ENCODE data around the gene KPNA3. TPM values are rescaled to one million over a fixed set of nuclear protein-coding genes. Genes with fewer than 3 reads are reported as not detected.

KPNA3 gene
- total RNA-seq, 1 experiment from 2014 or later: 49.7 TPM

DNA sequence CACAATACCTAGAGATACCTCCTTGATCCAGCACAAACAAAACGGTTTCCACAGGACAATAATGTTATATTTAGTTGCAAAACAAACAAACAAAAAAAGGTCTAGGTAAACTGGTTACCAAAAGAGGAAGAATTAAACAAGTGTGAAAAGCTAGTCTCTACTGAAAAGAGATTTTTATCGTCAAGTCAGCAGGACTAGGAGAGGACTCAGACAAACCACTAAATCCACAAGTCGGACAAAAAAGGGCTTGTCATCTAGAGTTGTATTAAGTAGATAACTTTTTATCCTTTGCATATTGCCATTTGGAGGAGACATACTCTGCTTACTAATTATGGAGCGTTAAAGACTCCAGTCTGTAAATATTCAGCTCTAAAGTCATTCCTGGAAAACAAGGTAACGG lies 9.9 kb upstream of the KPNA3 start:
- Histone ChIP-seq H2AK5ac (ENCODE audit: insufficient read length, low read length) (no peak overlapping the region), H3K56ac (ENCODE audit: insufficient read length, low read depth, low read length) (no peak overlapping the region), H3K9me3 (ENCODE audit: control insufficient read depth, low read depth, low read length) (no peaks in the 10 kb centered on the region), H3K18ac (ENCODE audit: insufficient read length, low read depth, low read length) (no peak overlapping the region), H3K27ac (ENCODE audit: insufficient read length, low read depth, low read length) (no peak overlapping the region), H3K4me1 (ENCODE audit: insufficient read depth, low read length) (no peaks in the 10 kb centered on the region), H3T11ph (ENCODE audit: low read length) (no peak overlapping the region), H2BK15ac (ENCODE audit: low read depth, low read length) (no peak overlapping the region), H3K79me2 (ENCODE audit: insufficient read depth, low read length) (no peaks in the 10 kb centered on the region), H2BK120ac (ENCODE audit: low read depth, low read length, poor library complexity, severe bottlenecking) (no peak overlapping the region), H2BK20ac (ENCODE audit: low read depth, low read length, poor library complexity, severe bottlenecking) (no peak overlapping the region), H3K9ac (ENCODE audit: extremely low read depth, insufficient read length, low read length) (no peak overlapping the region), H3K79me1 (ENCODE audit: insufficient read depth, low read depth, low read length, poor library complexity, severe bottlenecking) (no peaks in the 10 kb centered on the region), H3K23ac (ENCODE audit: insufficient read length, low read depth, low read length) (no peak overlapping the region), H4K91ac (ENCODE audit: insufficient read length, low read depth, low read length) (no peak overlapping the region), H4K5ac (ENCODE audit: insufficient read length, low read depth, low read length) (no peak overlapping the region), H3K14ac (ENCODE audit: insufficient read depth, low read length) (no peak overlapping the region), H2BK5ac (ENCODE audit: insufficient read length, low read length) (no peak overlapping the region), H3K4me2 (ENCODE audit: insufficient read depth, insufficient read length, low read length) (no peak overlapping the region), H3K4ac (ENCODE audit: low read depth, low read length) (no peak overlapping the region), H3K27me3 (ENCODE audit: insufficient read depth, low read length) (no peaks in the 10 kb centered on the region), H4K8ac (replicated peaks; ENCODE audit: insufficient read length, low read depth, low read length) (no peak overlapping the region), H3K23me2 (ENCODE audit: insufficient read length, low read depth, low read length, poor library complexity, severe bottlenecking) (no peaks in the 10 kb centered on the region), H2AFZ (ENCODE audit: low read length) (no peak overlapping the region), H2BK12ac (ENCODE audit: insufficient read length, low read depth, low read length) (no peak overlapping the region), H4K20me1 (ENCODE audit: control insufficient read depth, insufficient read depth, insufficient read length) (no peaks in the 10 kb centered on the region)
- Mint-ChIP-seq H3K4me3 (no peak overlapping the region), H3K27ac (no peak overlapping the region), H3K4me1 (no peaks in the 10 kb centered on the region), H3K27me3 (ENCODE audit: low read depth) (no peaks in the 10 kb centered on the region), H3K36me3 (ENCODE audit: insufficient read depth in 1 of 3, low read depth in 3 of 3) (no peaks in the 10 kb centered on the region), H3K9me3 (peaks cover 2% of the 10 kb centered on the region in 2 experiments; a peak in 3 of 5 replicates)
- DNase-seq: no peak
- WGBS (ENCODE audit: extremely low coverage, insufficient read length, low lambda C conversion rate): no CpG with 5 or more reads among the region's 5 CpGs
- TF ChIP-seq CTCF (conservative IDR thresholded peaks at IDR 0.05): no peak
